Right lobe of liver (tissue), 6 donors: Measurements from ENCODE around the gene DGKK. TPM values are rescaled to one million over a fixed set of nuclear protein-coding genes. Genes with fewer than 3 reads are reported as not detected.

ENCODE experiments used
- ATAC-seq, 4 donors: fragments of 200-7000 bp; cut with Tn5 transposase; one replicate each; pipeline ENCODE4 v1.9.1; 2020; ENCODE audit warnings: mild to moderate bottlenecking in 4 of 4, moderate library complexity in 4 of 4
- DNase-seq, 3 donors: peaks; one replicate each; pipeline ENCODE4 v3.0.0-alpha.2; 2020
- H3K27ac ChIP-seq, 3 donors: fragments of 200-600 bp; one replicate each; pipeline ENCODE4 v1.8.0; 2022
- H3K27me3 ChIP-seq, 2 donors: fragments of 200-600 bp; one replicate each; pipeline ENCODE4 v1.8.0; 2022
- H3K36me3 ChIP-seq, 4 donors: fragments of 200-600 bp; sonication (generic) in 1 of 4; one replicate each; pipeline versions ENCODE4 v1.5.1 to v1.8.0; 2017 to 2022; ENCODE audit warnings: control low read depth in 1 of 4
- H3K4me1 ChIP-seq, 4 donors: fragments of 200-600 bp; sonication (generic) in 1 of 4; one replicate each; pipeline versions ENCODE4 v1.5.1 to v1.8.0; 2017 to 2022; ENCODE audit warnings: control low read depth in 1 of 4
- H3K4me3 ChIP-seq, 3 donors: fragments of 200-600 bp; one replicate each; pipeline ENCODE4 v1.8.0; 2022
- H3K9me3 ChIP-seq, 4 donors: fragments of 200-600 bp; sonication (generic) in 1 of 4; one replicate each; pipeline versions ENCODE4 v1.5.1 to v1.8.0; 2017 to 2022; ENCODE audit warnings: control low read depth in 1 of 4
- CTCF ChIP-seq, 4 donors: fragments of 200-600 bp in 3 of 4; fragments of 450-650 bp in 1 of 4; IDR thresholded peaks; one replicate each; pipeline versions ENCODE4 v1.5.1 to v1.8.0; 2016 to 2022; ENCODE audit warnings: antibody characterized with exemption in 4 of 4, mild to moderate bottlenecking in 2 of 4
- POLR2A ChIP-seq: fragments of 450-650 bp; IDR thresholded peaks from one replicate; pipeline ENCODE4 v1.6.1; 2017; ENCODE audit warnings: antibody characterized with exemption, mild to moderate bottlenecking
- WGBS: methylation state at CpG from one replicate; pipeline ENCODE4 v1.1.6; 2018; ENCODE audit warnings: low coverage, low lambda C conversion rate; ENCODE audit not compliant: insufficient coverage; ENCODE audit errors: missing lambda C conversion rate; 5-methylcytosine and 5-hydroxymethylcytosine counted together
- intact Hi-C, 2 donors: fragments of 100-400 bp; cut with DNase I; formaldehyde crosslinking; loops; one replicate each; pipeline versions ENCODE4 v1.11.2 to v1.14.1; 2022
- total RNA-seq, 6 experiments: library from RNA; depleted of rRNA in 2 of 6; stranded (reverse); fragments of >200 nt in 2 of 6; fragmentation: NEBNext Ultra II Directional in 3 of 6; extraction: Animal tissue kit (Norgen Biotek cat#: 25700) in 3 of 6; gene quantifications; one replicate each; pipeline versions ENCODE4 v1.1.0 to v1.2.4, GENCODE V29; 2016 to 2023
- donor health status: DM: no; HTN: yes; CAD: no.
- donor health status: DM: no; HTN: no; CAD: no.
- donor health status: DM: no; HTN: no; CAD: no.
- donor health status: DM: no; HTN: yes; CAD: no.
- donor health status: DM: no; HTN: yes; CAD: no.

The DGKK gene
- total RNA-seq, 6 experiments from 2014 or later, result 0.02 TPM; not detected in 5

GRCh38 chrX:50442426-50443116 is 28.1 kb downstream of the DGKK start:
- intact Hi-C loops, result no loop called here
- TF ChIP-seq POLR2A, result no peak
- TF ChIP-seq CTCF (IDR thresholded peaks at IDR 0.05), result no peak
- Histone ChIP-seq H3K9me3 (no peaks in the 10 kb centered on the region), H3K27me3 (no peaks in the 10 kb centered on the region), H3K4me1 (no peaks in the 10 kb centered on the region), H3K27ac (no peak overlapping the region), H3K36me3 (no peaks in the 10 kb centered on the region), H3K4me3 (no peak overlapping the region)
- 41% methylated on average over 3 of the region's 3 CpGs for whole genome bisulfite sequencing
- DNase-seq (no peak), ATAC-seq (no peak)

GRCh38 chrX:50436797-50437196 is 33.8 kb downstream of the DGKK start:
- intact Hi-C loops, result no loop called here
- H3K36me3 ChIP-seq, result no peaks in the 10 kb centered on the region
- no peak overlapping the region for H3K4me3 ChIP-seq
- DNase-seq (no peak), ATAC-seq (no peak)
- TF ChIP-seq CTCF (IDR thresholded peaks at IDR 0.05) (no peak), POLR2A (no peak)
- no peaks in the 10 kb centered on the region for H3K27me3 ChIP-seq
- H3K27ac ChIP-seq, result no peak overlapping the region
- WGBS, result 50% methylated on average over 6 of the region's 6 CpGs
- H3K9me3 ChIP-seq, result no peaks in the 10 kb centered on the region
- no peaks in the 10 kb centered on the region for H3K4me1 ChIP-seq

- H3K9me3 ChIP-seq, result no peaks in the 10 kb centered on the region
- intact Hi-C loops, result no loop called here
- 49% methylated on average over 3 of the region's 3 CpGs for WGBS
- no peak overlapping the region for H3K4me3 ChIP-seq
- no peaks in the 10 kb centered on the region for H3K27me3 ChIP-seq
- H3K4me1 ChIP-seq, result no peaks in the 10 kb centered on the region
- DNase-seq (no peak), ATAC-seq (no peak)
- TF ChIP-seq POLR2A (no peak), CTCF (IDR thresholded peaks at IDR 0.05) (no peak)
- no peaks in the 10 kb centered on the region for H3K36me3 ChIP-seq
- no peak overlapping the region for H3K27ac ChIP-seq
Measured at GRCh38 chrX:50432829-50433289, 37.8 kb downstream of the DGKK start.

- H3K9me3 ChIP-seq, result no peaks in the 10 kb centered on the region
- H3K36me3 ChIP-seq, result no peaks in the 10 kb centered on the region
- H3K27ac ChIP-seq, result no peak overlapping the region
- intact Hi-C loops, result no loop called here
- peaks cover 0 to 4% of the 10 kb centered on the region in 2 donors for H3K27me3 ChIP-seq
- no peak overlapping the region for H3K4me3 ChIP-seq
- no peaks in the 10 kb centered on the region for H3K4me1 ChIP-seq
- TF ChIP-seq POLR2A, result no peak
- no peak for DNase-seq
- 62% methylated on average over 2 of the region's 3 CpGs for WGBS
- no peak for ATAC-seq
Measured at GRCh38 chrX:50431623-50432022, 39.0 kb downstream of the DGKK start.

GRCh38 chrX:50430917-50431575 is 39.6 kb downstream of the DGKK start:
- Histone ChIP-seq H3K9me3 (no peaks in the 10 kb centered on the region), H3K27ac (no peak overlapping the region), H3K4me3 (no peak overlapping the region), H3K27me3 (peaks cover 0 to 4% of the 10 kb centered on the region in 2 donors), H3K4me1 (no peaks in the 10 kb centered on the region), H3K36me3 (no peaks in the 10 kb centered on the region)
- no peak for TF ChIP-seq POLR2A
- TF ChIP-seq CTCF (IDR thresholded peaks at IDR 0.05), result no peak
- no peak for ATAC-seq
- intact Hi-C loops, result no loop called here
- 23% methylated on average over 5 of the region's 5 CpGs for WGBS
- DNase-seq, result no peak
